HG03457 (cell line): ENCODE results near the gene DCTPP1.
"Not testable (repeated sequence)": the region's sequence is repeated elsewhere in the genome, so short reads cannot be mapped to it uniquely, and the experiment has no call there.

Experiments
- ATAC-seq: cut with Tn5 transposase; IDR thresholded peaks from one replicate; pipeline ENCODE4 v1.9.1; 2021; ENCODE audit warnings: moderate number of reproducible peaks; ENCODE audit not compliant: unreplicated experiment

The DCTPP1 gene

GRCh38 chr16:30416047-30416603 is 13.7 kb downstream of the DCTPP1 start:
- ATAC-seq: no peak

GRCh38 chr16:30414159-30414558 is 15.7 kb downstream of the DCTPP1 start:
- no peak for ATAC-seq

GRCh38 chr16:30413112-30413806 is 16.6 kb downstream of the DCTPP1 start:
- no peak for ATAC-seq

- no peak for ATAC-seq
These were observed 20.4 kb downstream of the DCTPP1 start for GRCh38 chr16:30409125-30410060.

GRCh38 chr16:30407804-30408534 is 21.9 kb downstream of the DCTPP1 start:
- ATAC-seq: no peak

- ATAC-seq: no peak
These were observed 22.6 kb downstream of the DCTPP1 start, which contains the start of gene ZNF771 for GRCh38 chr16:30407102-30407803. ZNF771 (plus strand) TSS chr16:30407606; CDS start chr16:30408054, 448 bp downstream.

GRCh38 chr16:30406795-30407101 is 23.1 kb downstream of the DCTPP1 start:
- no peak for ATAC-seq

GRCh38 chr16:30401768-30402425 is 27.9 kb downstream of the DCTPP1 start:
- ATAC-seq: no peak

- ATAC-seq: no peak
These were observed 30.2 kb downstream of the DCTPP1 start for GRCh38 chr16:30399435-30400186.

- no peak for ATAC-seq
These were observed 31.0 kb downstream of the DCTPP1 start for GRCh38 chr16:30398661-30399434.

- ATAC-seq: no peak
These were observed 31.8 kb downstream of the DCTPP1 start for GRCh38 chr16:30397776-30398660.

- ATAC-seq: no peak
These were observed 32.8 kb downstream of the DCTPP1 start for GRCh38 chr16:30397056-30397455.

GRCh38 chr16:30396627-30397026 is 33.2 kb downstream of the DCTPP1 start:
- not testable (repeated sequence) for ATAC-seq

GRCh38 chr16:30395992-30396585 is 33.7 kb downstream of the DCTPP1 start:
- ATAC-seq: no peak

GRCh38 chr16:30395155-30395991 is 34.5 kb downstream of the DCTPP1 start, which contains the start of gene ZNF48:
ZNF48 (plus strand) TSS chr16:30395420; CDS start chr16:30395795, 375 bp downstream.
- no peak for ATAC-seq

- no peak for ATAC-seq
These were observed 35.2 kb downstream of the DCTPP1 start for GRCh38 chr16:30394592-30395154.
